Stimulated activated CD4-positive, alpha-beta T cell treated with anti-CD3 and anti-CD28 coated beads, TNF-alpha, amount 100 ng/mL, for 4 hours (primary cell): ENCODE measurements around the gene TLR6.

Source experiments
- DNase-seq, 3 experiments: peaks; one replicate each; pipeline ENCODE4 v3.0.0-alpha.2; 2020; ENCODE audit warnings: low read depth in 3 of 3

TLR6 gene, protein sequence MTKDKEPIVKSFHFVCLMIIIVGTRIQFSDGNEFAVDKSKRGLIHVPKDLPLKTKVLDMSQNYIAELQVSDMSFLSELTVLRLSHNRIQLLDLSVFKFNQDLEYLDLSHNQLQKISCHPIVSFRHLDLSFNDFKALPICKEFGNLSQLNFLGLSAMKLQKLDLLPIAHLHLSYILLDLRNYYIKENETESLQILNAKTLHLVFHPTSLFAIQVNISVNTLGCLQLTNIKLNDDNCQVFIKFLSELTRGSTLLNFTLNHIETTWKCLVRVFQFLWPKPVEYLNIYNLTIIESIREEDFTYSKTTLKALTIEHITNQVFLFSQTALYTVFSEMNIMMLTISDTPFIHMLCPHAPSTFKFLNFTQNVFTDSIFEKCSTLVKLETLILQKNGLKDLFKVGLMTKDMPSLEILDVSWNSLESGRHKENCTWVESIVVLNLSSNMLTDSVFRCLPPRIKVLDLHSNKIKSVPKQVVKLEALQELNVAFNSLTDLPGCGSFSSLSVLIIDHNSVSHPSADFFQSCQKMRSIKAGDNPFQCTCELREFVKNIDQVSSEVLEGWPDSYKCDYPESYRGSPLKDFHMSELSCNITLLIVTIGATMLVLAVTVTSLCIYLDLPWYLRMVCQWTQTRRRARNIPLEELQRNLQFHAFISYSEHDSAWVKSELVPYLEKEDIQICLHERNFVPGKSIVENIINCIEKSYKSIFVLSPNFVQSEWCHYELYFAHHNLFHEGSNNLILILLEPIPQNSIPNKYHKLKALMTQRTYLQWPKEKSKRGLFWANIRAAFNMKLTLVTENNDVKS

DNA sequence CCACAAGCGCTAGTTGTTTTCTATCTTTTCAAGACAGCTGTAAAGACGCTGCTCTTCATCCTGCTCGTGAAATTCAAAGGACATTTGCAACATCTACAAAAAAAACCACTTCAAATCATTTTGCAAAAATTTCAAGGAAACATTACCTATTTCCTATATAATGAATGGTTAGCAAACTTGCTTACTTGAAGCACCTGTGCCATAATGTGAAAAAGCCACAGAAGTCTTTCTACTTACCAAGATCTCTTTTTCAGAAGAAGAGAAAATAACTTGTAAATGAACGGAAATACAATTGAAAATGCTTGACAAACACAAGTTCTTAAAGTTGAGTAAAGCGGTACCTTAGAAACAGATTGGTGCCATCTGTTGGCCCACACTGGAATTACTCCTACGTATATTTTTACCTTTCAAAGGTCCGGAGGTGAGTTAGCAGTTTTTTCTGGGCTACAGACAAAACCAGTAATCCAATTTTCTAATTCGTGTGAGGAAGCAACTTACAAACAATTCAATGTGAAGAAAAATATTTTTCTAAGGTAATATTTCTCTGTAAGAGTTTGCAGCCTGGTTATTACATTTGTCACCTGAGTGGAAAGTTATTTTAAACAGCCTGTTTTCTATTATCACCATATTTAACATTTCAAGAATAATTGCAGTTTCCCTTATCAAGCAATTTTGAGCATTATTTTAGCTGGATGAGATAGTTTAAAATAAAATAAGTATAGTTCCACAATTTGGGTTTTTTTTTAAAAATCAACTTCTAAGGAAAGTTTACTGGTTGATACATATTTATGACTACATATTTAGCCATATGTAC is at the start of gene TLR6:
TSS of gene TLR6 (minus strand) at position 294 of the 814 bp plus-strand sequence. CDS start 27,344 bp downstream, outside the sequence.
- peak in 1 of 3 experiments; percentile 55 for DNase-seq

DNA sequence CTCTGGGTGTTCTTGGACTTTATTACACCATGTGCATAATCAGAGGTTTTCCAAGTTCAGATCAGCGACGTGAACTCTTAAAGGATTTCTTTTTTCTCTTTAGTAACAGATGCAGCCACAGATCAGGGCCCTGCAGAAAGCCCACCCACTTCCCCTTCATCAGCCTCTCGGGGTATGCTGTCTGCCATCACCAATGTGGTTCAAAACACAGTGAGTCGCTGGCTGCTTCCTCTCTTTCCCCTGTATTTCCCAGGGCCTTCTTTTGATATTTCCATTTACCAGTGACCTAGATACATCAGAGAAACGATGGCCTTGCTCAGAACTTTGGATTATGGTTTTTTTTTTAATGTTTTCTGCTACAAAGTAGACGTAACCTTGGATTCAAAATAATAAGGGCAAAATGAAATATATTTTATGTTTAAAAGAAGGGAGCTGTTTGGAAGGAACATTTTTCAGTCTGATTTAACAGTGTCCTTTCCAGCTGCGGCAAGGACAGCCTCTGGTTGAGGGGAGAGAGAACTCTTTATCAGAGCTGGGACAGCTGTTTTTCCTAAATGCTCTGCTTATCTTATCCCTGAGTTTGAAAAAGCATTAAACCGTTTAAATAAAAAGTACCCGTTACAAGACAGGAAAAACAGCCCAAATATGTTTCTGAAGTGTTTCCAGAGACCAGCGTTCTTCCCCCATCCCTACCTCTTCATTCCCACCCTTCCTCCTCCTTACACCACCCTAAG is 49.2 kb upstream of the TLR6 start:
- no peak for DNase-seq

DNA sequence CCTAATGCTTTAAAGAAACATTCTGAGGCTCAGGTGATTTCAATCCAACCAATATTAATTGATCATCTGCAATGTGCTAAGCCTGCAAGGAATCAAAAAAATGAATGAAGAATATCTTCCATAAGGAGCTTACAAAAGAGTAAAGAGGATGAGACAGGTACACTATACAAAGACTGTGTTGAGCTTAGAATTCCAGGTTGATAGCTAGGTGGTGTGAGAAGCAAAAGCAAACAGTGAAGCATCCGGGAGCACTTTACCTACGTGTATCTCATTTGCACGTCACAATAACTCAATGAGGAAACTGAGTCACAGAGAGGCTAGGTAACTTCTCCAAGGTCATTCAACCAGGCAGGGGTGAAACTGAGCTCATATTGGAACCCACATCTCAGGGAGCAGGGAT is 48.1 kb upstream of the TLR6 start:
- DNase-seq, result no peak

DNA sequence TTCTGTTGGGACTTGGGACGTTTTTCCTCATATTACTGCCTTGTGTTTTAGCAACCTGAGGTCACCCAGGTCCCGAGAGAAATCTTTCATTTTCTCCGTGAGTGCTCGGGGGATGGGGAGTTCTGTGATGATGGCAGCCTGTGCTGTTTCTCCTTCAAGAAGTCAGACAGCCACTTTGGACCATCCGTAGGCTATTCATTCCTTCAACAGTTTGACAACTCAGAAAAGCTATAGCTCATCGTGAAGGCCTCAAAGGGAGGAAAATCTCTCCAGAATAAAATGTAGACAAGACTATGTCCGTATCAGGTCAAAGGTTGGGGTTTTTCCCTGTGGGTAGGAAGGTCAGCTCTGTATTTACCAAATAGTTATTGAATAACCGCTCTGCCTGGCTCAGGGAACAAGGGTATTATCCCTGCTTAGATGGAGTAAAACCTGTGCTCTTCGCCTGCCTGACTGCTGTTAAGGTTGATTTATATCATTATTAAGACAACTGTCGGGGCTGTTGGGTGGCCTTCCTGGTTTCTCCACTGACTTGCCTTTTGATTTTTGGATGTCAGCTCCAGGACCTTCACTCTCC is 47.6 kb upstream of the TLR6 start:
- no peak for DNase-seq

DNA sequence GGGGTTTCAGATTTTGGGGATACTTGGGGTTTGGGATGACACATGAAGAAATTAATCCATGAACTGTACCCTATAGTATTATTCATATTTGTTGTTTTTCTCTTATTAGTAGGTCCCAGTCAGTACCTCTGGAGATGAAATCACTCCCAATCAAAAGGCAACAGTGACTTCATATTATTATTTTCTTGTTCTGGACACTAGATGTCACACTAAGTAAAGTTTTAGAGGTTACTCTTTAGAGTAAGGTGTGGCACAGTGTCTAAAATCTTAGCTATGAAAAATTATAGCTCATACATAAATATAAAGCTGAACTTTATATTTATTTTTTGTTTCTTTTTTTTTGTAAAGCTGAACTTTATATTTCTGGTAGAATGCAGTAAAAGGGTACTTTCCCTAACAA is 46.1 kb upstream of the TLR6 start:
- DNase-seq, result no peak

DNA sequence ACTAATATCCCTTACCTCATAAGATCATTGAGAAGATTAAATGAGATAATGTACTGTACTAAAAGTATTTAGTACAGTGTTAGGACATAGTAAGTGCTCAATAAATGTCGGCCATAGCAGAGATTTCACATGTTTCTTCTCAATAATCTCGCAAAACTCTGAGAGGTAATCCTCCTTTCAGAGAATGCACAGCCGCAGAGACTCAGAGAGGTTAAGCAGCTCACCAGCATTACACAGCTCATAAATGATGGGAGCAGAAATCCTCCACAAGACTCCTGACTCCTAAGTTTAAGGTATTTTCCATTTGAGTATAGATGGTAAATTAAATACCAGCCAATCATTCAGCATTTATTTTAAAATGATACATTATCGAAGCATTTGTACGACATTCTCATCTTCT is 45.6 kb upstream of the TLR6 start:
- no peak for DNase-seq

DNA sequence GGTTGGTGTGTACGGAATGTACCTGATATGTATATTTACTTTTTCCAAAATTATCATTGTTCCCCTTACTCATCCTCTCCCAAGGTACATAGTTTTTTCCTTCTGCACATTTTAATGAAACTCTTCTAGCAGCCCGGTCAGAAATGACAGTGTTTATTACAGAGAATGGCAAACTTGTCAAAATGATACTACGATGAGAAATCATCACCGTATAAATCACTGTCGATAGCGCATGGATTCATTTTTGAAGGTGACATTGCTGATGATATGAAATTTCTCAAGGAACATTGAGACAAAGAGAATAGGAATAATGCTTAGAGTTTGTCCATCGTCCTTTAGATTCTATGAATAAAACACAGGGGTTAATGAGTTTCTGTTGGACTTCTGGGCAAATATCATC is 41.6 kb upstream of the TLR6 start:
- DNase-seq, result no peak

DNA sequence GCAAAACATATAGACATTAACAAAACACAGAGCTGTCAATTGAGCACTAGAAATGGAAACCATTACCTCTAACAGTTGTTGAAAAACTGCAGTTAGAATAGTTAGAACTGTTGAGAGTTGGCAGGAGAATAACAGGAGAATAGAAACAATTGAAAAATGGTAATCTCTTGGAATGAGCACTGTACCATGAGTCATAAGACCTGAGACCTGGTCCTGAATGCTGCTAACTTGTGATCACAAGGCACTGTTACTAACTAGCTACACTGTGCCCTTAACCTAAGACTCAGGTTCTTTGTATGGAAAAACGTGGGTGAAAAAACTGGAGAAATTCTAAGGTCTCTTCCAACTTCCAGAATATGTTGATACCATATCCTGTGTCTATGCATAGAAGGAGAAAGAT is 40.3 kb upstream of the TLR6 start:
- no peak for DNase-seq

DNA sequence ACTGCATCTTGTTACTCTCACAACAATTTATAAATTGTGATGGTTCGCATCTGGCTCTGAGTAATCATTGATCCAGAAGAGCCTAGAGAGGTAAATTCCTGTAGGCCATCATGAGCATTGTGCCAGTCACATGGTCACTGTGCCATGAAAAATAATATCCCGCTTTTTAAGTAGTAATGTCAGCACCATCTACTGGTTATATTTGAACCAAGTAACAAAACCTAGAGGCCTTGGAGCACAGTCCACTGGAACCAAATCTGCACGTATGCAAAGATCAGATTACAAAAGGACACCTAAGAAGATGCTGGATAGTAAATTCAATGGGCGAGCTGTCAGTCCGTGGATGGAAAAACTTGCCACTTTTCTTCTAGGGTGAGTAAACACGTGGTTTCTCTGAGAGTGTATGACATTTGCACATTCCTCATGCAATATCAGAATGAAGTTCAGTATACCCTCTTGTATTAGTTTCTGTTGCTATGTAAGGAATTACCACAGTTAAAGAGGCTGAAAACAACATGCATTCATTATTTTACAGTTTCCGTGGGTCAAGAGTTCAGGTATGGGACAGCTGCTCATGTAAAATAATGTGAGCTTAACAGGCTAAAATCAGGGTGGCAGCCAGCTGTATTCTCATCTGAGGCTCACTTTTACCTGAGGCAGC is 37.8 kb upstream of the TLR6 start:
- no peak for DNase-seq

DNA sequence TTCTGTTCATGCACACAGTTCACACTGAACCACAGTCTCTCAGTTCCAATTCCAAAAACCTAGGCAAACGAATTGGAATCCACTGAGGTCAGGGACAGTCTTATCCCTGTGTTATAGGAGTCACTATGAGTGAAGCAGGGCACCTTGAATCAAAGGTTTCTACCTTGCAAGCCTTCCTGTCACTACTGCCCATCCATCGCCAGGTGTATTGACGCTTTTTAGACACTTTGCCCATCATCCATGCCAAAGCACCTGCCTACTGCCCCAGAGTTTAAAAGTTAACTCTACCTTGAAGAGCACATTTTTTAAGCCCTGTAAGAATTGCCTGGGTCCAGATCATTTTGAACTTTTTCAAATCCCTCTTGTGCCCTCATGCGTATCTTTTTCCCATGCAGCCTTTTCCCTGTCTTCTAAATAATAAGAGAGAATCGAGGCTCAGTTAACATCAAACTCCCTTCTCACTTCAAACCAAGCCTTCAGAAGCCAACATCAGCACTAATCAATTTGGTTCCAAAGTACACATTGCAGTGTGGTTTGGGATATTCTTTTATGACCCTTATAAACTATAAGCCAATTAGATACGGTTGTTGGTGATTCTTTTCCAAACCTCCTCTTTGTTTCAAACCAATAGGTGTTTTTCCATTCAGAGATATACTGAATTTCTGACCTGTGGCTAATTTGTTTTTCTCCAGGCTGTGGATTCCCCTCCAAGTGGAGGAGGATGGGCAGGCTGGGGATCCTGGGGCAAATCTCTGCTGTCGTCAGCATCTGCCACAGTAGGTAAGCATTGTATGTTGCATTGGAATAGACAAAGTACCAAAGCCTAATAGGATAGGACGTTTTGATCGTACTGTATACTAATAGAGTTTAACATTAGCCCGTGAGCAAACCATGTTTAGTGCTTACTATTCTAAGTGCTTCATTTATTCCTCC is 34.7 kb upstream of the TLR6 start:
- DNase-seq, result no peak

DNA sequence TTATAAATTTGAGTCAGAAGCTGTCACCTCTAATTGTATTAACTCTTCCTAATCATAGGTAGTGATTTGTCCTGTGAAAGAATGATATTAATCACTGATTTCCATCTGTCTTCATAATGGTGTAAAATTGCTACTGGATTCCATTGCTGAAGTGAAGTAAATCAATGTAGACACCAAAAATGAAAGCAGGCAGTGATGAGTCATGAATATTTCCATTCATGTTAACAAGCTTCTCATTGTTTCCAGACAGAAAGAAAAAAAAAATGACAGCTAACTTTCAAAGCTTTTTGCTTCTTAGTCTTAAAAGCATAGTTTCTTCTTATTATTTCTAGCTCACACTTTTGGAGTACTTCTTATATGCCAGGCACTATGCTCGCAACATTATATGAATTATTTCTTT is 32.5 kb upstream of the TLR6 start:
- DNase-seq, result no peak

DNA sequence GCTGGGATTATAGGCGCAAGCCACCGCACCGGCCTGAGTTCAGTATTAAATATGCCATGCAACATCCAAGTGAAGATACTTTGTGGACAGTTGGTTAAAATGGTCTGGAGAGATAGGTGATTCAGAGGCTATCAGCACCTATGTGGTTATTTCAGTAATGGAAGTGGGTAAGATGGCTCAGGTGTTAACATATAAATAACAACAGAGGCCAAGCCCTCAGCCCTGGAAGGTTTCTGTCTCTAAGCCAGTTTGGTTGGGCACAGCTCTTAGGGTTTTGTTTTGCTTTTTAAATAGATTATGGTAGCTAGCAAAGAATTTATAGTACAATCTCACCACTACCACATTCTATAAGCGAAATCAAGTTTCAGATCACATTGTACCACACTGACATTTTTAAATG is 27.6 kb upstream of the TLR6 start:
- DNase-seq, result no peak

DNA sequence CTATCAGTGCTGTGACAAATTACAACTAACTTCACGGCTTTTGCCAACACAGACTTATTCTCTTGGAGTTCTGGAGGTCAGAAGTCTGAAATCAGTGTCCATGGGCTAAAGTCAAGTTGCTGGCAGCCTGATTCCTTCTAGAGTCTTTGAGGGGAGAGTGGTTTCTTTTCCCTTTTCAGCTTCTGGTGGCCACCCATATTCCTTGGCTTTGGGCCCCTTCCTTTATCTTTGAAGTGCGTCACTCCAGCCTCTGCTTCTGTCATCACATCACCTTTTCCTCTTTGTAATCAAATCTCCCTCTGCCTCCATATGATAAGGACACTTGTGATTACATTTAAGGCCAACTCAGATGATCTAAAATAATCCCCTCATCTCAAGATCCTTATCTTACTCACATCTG is 20.0 kb upstream of the TLR6 start:
- no peak for DNase-seq

DNA sequence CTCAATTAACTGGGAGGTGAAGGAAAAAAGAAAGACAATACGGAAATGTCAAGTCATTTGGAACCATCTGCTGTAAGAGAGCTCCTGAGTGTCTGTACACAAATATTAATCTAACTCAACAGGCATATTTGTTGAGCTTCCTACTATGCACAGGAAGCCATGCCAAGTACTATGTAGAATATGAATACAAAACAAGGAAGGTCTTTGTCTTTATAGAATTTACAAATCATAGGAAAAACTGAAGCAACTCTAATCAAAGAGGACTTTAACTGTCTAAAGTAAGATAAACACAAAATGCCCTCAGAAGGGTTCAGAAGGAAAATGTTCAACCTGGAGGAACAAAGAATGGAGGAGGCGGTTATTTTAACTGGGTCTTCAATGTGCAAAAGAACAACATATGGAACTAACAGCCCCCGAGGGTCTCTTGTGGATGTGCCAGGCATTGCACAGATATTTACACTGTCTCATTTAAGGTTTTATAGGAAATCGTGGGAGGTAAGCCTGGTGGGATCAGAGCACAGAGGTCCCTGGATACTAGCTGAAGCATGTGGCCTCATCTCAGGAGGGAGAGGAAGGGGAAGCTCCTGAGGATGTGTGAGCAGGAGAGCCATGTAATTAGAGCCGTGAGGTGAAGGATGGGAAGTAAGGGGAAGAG is 16.8 kb upstream of the TLR6 start:
- DNase-seq, result no peak

DNA sequence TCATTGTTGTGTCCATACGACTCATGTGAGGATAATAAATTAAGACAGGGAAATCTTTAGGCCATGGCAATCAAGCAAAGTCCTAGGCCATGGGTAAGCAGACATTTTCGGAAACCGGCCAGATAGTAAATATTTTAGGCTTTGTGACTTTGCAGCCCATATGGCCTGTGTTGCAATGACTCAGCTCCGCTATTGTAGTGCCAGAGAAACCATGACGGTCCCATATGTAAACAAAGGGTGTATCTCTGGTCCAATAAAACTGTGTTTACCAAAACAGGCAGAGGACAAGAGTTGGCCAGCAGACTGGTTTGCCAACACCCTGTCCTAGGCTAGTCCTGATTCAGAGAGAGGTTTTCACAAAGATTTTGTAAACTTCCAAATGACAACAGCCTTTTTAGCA is 16.0 kb upstream of the TLR6 start:
- DNase-seq, result no peak

DNA sequence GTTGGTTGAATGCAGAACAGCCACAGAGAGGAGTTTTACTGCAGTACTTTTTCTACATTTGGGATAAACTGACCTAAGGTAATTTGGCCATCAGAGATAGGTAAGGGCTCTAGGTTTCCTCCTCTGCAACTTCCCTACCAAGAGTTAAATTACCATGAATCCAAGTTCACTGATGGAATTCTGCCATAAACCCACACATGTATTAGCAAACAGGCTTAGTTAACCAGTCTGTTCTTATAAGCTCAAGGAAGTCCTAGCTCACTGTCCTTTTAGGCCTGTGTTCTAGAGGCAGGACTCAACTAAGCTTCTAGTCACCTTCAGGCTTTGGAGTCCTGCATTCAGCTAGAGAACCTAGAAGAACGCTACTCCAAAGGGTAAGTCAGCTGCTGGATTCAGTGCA is 15.0 kb upstream of the TLR6 start:
- no peak for DNase-seq

DNA sequence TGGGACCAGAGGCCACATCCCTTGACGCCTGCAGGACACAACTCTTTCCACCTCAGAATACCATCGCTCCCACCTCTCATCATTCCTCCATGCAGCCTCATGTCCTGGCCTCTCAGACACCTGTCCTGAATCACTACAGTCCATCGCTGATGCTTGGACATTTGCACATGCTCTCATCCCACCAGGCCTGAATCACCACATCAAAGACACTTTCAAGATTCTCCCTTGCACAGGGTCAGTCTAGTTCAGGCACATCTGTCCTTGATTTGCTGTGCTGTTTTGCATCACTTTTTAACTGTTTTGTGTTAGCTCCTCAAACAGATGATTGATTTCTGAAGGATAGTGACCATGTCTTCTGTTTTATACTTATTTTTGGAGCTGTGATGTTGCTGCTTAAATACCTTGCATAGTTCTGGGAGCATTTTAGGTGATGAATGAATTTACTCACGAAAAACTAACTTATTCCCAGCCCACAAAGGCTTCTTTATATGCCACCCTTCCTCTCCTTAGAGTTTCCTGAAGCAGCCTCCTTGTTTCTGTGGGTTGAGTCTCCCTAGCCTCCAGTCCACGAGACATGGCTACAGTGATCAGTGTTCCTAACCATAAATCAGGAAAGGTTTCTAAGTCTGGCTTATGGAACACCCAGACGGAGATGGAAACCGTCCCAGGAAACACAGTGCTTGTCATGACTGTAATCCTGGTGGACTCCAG is 13.6 kb upstream of the TLR6 start:
- no peak for DNase-seq

DNA sequence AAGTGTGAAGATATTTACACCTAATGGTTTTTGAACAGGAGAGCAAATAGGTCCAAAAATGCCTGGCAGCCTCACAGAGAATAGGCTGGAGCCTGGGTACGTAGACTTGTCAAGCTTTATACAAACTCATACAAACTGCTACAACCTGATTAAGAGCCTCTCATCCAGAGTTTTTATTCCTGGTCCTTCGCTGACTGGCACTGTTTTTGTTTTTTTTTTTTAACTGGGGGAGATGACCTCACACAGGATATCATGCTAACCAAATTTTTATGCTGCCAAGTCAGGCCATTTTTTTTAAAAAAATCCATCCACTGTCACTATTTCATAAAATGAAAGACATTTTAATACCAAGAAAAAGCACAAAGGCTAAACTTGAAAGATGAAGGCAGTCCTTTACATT is 12.9 kb upstream of the TLR6 start:
- DNase-seq, result no peak
